Measurements from ENCODE around the gene ALDH1B1. TPM values are rescaled to one million over a fixed set of nuclear protein-coding genes. Genes with fewer than 3 reads are reported as not detected.

The ALDH1B1 gene
- total and polyA plus RNA-seq, 2 of the 13 experiments (the other 11 are each of a cell fraction or from before 2014, with no cell fraction given), result 45.1 to 125 TPM

- TF ChIP-seq ZNF329 (CRISPR knock-in tag; IDR thresholded peaks at IDR 0.05; ENCODE audit: low read depth) (no peak), ZNF24 (IDR thresholded peaks at IDR 0.05) (0 out of 2 replicates have a peak, but pooled peaks have one; percentile 13)
Observed at GRCh38 chr9:38442473-38443096, 50.1 kb downstream of the ALDH1B1 start (continued).

GRCh38 chr9:38443181-38443580 lies 50.7 kb downstream of the ALDH1B1 start:
- peak; percentile 44 for FAIRE-seq
- no peaks in the 10 kb centered on the region for H4K20me1 ChIP-seq (ENCODE audit: insufficient read depth, low read length)
- H3K27ac ChIP-seq (ENCODE audit: extremely low read length, insufficient read depth, low read length), result no peak overlapping the region
- BruUV-seq (replicated peaks), result no TSS peak
- in situ Hi-C loops (cut with HindIII; ENCODE audit: extremely low pct_ligation_motif_present, low pct_unique_long_range_greater_than_20kb), result no loop called here
- no peak overlapping the region for H3K9ac ChIP-seq (ENCODE audit: insufficient read depth, low read depth, low read length)
- ChIA-PET POLR2A (interaction anchor here (0.5 to 1.5 kb wide), 2 partner anchors 9 to 177 kb away, joined by 3 to 6 read pairs; partner anchors contain the start of gene ANKRD18A), CTCF (ENCODE audit: low intra/inter-chr PET ratio, low total read pairs) (no interaction called here)
- H3K36me3 ChIP-seq (replicated peaks in 1 of 2; ENCODE audit: control insufficient read depth in 1 of 2, insufficient read depth in 2 of 2, low read length in 2 of 2), result 0 out of 5 replicates have a peak, but pooled peaks cover 0 to 2% of the 10 kb centered on the region in 2 experiments
- H3K27me3 ChIP-seq (ENCODE audit: control insufficient read depth in 1 of 2, insufficient read depth in 2 of 2, low read length in 2 of 2), result no peaks in the 10 kb centered on the region
- peaks cover 5% of the 10 kb centered on the region for H3K79me2 ChIP-seq (ENCODE audit: insufficient read depth, low read length)
- H2AFZ ChIP-seq (ENCODE audit: low read length), result no peak overlapping the region
- intact Hi-C loops (cut with micrococcal nuclease; ENCODE audit: unreplicated experiment), result loop anchor here (10.0 kb wide), 1 partner anchor 62 kb away; no protein-coding TSS in a partner anchor
- H3K9me3 ChIP-seq (ENCODE audit: low read length), result no peaks in the 10 kb centered on the region
- DNase-seq (ENCODE audit: low spot score), result peak; percentile 81
- peaks cover 54% of the 10 kb centered on the region for H3K4me1 ChIP-seq (ENCODE audit: insufficient read depth, low read length)
- ATAC-seq, result peak; percentile 88
- peak overlapping the region; percentile 59 for H3K4me2 ChIP-seq (ENCODE audit: low read depth, low read length)
- 0 out of 6 replicates have a peak overlapping the region, but pooled peaks of 1 of the 3 experiments have one; percentile 19 for H3K4me3 ChIP-seq (replicated peaks in 1 of 3; ENCODE audit: insufficient read depth in 1 of 3, low read depth in 2 of 3, low read length in 3 of 3)
- WGBS (ENCODE audit: low lambda C conversion rate), result 3% methylated on average over 7 of the region's 7 CpGs
- no peak for TF ChIP-seq KDM5B (CRISPR knock-in tag; IDR thresholded peaks at IDR 0.05; ENCODE audit: borderline replicate concordance)
- peak; percentile 88 for TF ChIP-seq JUNB (CRISPR knock-in tag; IDR thresholded peaks at IDR 0.05; ENCODE audit: borderline replicate concordance)
- no peak for TF ChIP-seq ZNF251 (CRISPR knock-in tag; IDR thresholded peaks at IDR 0.05)
- TF ChIP-seq ZSCAN29 (CRISPR knock-in tag; conservative IDR thresholded peaks at IDR 0.05), result no peak
- peak; percentile 89 for TF ChIP-seq TEAD3 (CRISPR knock-in tag; optimal IDR thresholded peaks at IDR 0.05; ENCODE audit: borderline replicate concordance)
- no peak for TF ChIP-seq ZNF546 (CRISPR knock-in tag; conservative IDR thresholded peaks at IDR 0.05)
- no peak for TF ChIP-seq TSC22D2 (CRISPR knock-in tag; IDR thresholded peaks at IDR 0.05; ENCODE audit: borderline replicate concordance)
- no peak for TF ChIP-seq POLR2G (IDR thresholded peaks at IDR 0.05; ENCODE audit: low read depth, low read length)
- TF ChIP-seq, protein P1, sequence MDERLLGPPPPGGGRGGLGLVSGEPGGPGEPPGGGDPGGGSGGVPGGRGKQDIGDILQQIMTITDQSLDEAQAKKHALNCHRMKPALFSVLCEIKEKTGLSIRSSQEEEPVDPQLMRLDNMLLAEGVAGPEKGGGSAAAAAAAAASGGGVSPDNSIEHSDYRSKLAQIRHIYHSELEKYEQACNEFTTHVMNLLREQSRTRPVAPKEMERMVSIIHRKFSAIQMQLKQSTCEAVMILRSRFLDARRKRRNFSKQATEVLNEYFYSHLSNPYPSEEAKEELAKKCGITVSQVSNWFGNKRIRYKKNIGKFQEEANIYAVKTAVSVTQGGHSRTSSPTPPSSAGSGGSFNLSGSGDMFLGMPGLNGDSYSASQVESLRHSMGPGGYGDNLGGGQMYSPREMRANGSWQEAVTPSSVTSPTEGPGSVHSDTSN (CRISPR knock-in tag; IDR thresholded peaks at IDR 0.05), result no peak
- no peak for TF ChIP-seq ETV6 (CRISPR knock-in tag; conservative IDR thresholded peaks at IDR 0.05)
- no peak for TF ChIP-seq NFE2L2 (IDR thresholded peaks at IDR 0.05; ENCODE audit: low read length)
- TF ChIP-seq KMT2A (CRISPR knock-in tag; IDR thresholded peaks at IDR 0.05), result no peak
- TF ChIP-seq, protein P2, sequence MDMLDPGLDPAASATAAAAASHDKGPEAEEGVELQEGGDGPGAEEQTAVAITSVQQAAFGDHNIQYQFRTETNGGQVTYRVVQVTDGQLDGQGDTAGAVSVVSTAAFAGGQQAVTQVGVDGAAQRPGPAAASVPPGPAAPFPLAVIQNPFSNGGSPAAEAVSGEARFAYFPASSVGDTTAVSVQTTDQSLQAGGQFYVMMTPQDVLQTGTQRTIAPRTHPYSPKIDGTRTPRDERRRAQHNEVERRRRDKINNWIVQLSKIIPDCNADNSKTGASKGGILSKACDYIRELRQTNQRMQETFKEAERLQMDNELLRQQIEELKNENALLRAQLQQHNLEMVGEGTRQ (IDR thresholded peaks at IDR 0.05; ENCODE audit: low read depth, low read length), result no peak
- TF ChIP-seq, protein P2 (CRISPR knock-in tag; IDR thresholded peaks at IDR 0.05; ENCODE audit: borderline replicate concordance), result no peak
- no peak for TF ChIP-seq NFKBIZ (CRISPR knock-in tag; IDR thresholded peaks at IDR 0.05)
- TF ChIP-seq ZNF639 (CRISPR knock-in tag; conservative IDR thresholded peaks at IDR 0.05), result no peak
- TF ChIP-seq, protein P3, sequence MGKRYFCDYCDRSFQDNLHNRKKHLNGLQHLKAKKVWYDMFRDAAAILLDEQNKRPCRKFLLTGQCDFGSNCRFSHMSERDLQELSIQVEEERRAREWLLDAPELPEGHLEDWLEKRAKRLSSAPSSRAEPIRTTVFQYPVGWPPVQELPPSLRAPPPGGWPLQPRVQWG (CRISPR knock-in tag; IDR thresholded peaks at IDR 0.05; ENCODE audit: borderline replicate concordance, low read depth), result no peak
- no peak for TF ChIP-seq ZFP62 (CRISPR knock-in tag; IDR thresholded peaks at IDR 0.05)

All from HepG2 (cell line).